Esophagus muscularis mucosa (tissue), 3 donors: Measurements from ENCODE around the gene EHBP1.

Experiments
- POLR2AphosphoS5 ChIP-seq, 2 donors: sonication (generic); formaldehyde crosslinking; IDR thresholded peaks; one replicate each; pipeline ENCODE4 v1.6.1; 2017; ENCODE audit warnings: antibody characterized with exemption in 2 of 2
- TF ChIP-seq, protein P1 (sequence below), 3 experiments: fragments of 200-600 bp in 2 of 3; fragments of 450-650 bp in 1 of 3; sonication (generic) in 2 of 3; IDR thresholded peaks; one replicate each; pipeline ENCODE4 v1.5.1; 2017 to 2019; ENCODE audit warnings: antibody characterized with exemption in 3 of 3, mild to moderate bottlenecking in 2 of 3, moderate library complexity in 1 of 3

DNA sequence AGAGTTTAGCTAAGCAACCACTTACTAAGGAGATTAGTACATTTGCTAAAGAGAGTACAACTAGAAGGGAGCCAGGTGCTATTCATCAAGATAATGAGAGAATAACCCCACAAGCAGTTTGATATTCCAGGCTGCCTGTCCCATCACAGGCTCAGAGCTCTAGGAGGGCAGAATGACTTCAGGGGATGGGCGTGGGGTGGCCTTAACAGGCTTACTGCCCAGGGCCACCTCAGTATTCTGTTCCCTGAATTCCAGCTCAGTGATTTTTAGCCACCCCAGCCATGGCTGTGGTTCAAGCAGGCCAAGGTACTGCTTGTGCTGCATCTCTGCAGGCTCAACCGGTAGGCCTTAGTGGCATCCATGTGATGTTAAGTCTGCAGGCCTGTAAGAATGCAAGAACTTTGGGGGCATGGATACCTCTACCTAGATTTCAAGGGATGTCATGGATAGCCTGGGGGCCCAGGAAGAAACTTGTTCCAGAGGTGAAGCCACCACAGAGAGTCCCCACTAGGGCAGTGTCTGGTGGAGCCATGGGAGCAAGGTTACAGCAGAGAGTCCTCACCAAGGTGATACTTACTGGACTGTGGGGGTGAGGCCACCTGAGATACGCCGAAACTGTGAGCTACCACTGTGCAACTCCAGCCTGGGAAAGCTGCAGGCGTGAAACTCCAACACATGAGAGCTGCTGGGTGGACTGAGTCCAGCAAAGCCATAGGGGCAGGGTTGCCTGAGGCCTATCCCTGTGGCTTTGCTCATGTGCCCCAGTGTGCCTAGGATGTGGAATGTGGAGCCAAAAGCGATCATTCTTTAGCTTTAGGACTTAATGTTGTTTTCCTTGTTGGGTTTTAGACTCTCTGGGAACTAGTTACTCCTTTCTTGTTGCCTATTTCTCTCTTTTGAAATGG is 107.7 kb downstream of the EHBP1 start:
- TF ChIP-seq, protein P1, sequence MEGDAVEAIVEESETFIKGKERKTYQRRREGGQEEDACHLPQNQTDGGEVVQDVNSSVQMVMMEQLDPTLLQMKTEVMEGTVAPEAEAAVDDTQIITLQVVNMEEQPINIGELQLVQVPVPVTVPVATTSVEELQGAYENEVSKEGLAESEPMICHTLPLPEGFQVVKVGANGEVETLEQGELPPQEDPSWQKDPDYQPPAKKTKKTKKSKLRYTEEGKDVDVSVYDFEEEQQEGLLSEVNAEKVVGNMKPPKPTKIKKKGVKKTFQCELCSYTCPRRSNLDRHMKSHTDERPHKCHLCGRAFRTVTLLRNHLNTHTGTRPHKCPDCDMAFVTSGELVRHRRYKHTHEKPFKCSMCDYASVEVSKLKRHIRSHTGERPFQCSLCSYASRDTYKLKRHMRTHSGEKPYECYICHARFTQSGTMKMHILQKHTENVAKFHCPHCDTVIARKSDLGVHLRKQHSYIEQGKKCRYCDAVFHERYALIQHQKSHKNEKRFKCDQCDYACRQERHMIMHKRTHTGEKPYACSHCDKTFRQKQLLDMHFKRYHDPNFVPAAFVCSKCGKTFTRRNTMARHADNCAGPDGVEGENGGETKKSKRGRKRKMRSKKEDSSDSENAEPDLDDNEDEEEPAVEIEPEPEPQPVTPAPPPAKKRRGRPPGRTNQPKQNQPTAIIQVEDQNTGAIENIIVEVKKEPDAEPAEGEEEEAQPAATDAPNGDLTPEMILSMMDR (IDR thresholded peaks at IDR 0.05) = no peak
- TF ChIP-seq POLR2AphosphoS5 (IDR thresholded peaks at IDR 0.05) = no peak
